Mesothelial cell of epicardium (in vitro differentiated cells): ENCODE data around the gene FBXO11. TPM values are rescaled to one million over a fixed set of nuclear protein-coding genes. Genes with fewer than 3 reads are reported as not detected.
A peak's percentile ranks its signal among the peaks of the same experiment; 100 is the strongest.

Experiments used
- DNase-seq, 2 experiments: peaks; one replicate each; pipeline ENCODE4 v3.0.0; 2021; ENCODE audit warnings: low spot score in 2 of 2; ENCODE audit not compliant: unreplicated experiment in 2 of 2
- H3K27ac Mint-ChIP-seq: 2 replicates; pipeline ENCODE4 v1.8.0; 2021; ENCODE audit warnings: mixed read lengths
- H3K27me3 Mint-ChIP-seq: 2 replicates; pipeline ENCODE4 v1.8.0; 2021; ENCODE audit warnings: low read depth, mixed read lengths
- H3K36me3 Mint-ChIP-seq: 2 replicates; pipeline ENCODE4 v1.8.0; 2021; ENCODE audit warnings: mixed read lengths
- H3K4me1 Mint-ChIP-seq: 2 replicates; pipeline ENCODE4 v1.8.0; 2021; ENCODE audit warnings: mixed read lengths
- H3K4me3 Mint-ChIP-seq: 2 replicates; pipeline ENCODE4 v1.8.0; 2021; ENCODE audit warnings: mild to moderate bottlenecking, moderate library complexity, mixed read lengths
- H3K9me3 Mint-ChIP-seq: 2 replicates; pipeline ENCODE4 v1.8.0; 2021; ENCODE audit warnings: mixed read lengths
- total RNA-seq: library from RNA; stranded (reverse); gene quantifications from 3 replicates; pipeline ENCODE4 v1.2.1, GENCODE V29; 2021
- TF ChIP-seq, protein P1 (sequence below): fragments of 200-600 bp; sonication (generic); IDR thresholded peaks from one replicate; pipeline ENCODE4 v1.5.0; 2021; ENCODE audit warnings: antibody characterized with exemption; ENCODE audit not compliant: unreplicated experiment

The FBXO11 gene
- total RNA-seq, 1 donor from 2014 or later = 102 TPM

- no peak overlapping the region for H3K27ac Mint-ChIP-seq
Measured at GRCh38 chr2:47798631-47799030, 107.7 kb downstream of the FBXO11 start.

DNA sequence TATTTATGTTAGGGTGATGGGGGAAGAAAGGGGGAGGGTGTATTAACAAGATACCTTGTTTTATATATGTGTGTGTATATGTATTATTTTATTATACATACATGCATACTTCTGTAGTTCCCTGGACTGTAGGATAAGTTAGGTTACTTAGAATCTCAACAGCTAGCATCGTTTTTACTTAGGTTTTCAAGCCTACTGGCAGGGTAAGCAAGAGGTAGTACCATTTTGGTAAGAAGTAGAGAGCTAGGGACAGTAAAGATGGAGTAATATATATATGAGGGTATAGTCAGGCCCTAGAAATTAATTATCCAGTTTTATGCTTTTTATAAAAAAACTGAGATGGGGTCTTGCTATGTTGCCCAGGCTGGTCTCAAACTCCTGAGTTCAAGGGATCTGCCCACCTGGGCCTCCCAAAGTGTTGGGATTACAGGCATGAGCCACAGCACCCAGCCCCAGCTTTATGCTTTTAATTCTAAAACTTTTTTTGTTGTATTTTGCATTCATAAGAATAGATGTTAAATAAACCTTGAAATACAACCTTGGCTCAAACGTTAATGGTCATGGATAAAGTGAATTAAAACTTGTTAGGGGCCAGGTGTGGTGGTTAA, 110.1 kb downstream of the FBXO11 start:
- H3K4me1 Mint-ChIP-seq = no peaks in the 10 kb centered on the region
- DNase-seq = no peak
- H3K4me3 Mint-ChIP-seq = no peak overlapping the region
- no peak overlapping the region for H3K27ac Mint-ChIP-seq
- TF ChIP-seq, protein P1, sequence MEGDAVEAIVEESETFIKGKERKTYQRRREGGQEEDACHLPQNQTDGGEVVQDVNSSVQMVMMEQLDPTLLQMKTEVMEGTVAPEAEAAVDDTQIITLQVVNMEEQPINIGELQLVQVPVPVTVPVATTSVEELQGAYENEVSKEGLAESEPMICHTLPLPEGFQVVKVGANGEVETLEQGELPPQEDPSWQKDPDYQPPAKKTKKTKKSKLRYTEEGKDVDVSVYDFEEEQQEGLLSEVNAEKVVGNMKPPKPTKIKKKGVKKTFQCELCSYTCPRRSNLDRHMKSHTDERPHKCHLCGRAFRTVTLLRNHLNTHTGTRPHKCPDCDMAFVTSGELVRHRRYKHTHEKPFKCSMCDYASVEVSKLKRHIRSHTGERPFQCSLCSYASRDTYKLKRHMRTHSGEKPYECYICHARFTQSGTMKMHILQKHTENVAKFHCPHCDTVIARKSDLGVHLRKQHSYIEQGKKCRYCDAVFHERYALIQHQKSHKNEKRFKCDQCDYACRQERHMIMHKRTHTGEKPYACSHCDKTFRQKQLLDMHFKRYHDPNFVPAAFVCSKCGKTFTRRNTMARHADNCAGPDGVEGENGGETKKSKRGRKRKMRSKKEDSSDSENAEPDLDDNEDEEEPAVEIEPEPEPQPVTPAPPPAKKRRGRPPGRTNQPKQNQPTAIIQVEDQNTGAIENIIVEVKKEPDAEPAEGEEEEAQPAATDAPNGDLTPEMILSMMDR = no peak
- peaks cover 53% of the 10 kb centered on the region for H3K36me3 Mint-ChIP-seq
- no peaks in the 10 kb centered on the region for H3K9me3 Mint-ChIP-seq
- no peaks in the 10 kb centered on the region for H3K27me3 Mint-ChIP-seq

More at GRCh38 chr2:47798631-47799030, 107.7 kb downstream of the FBXO11 start:
- no peak overlapping the region for H3K4me3 Mint-ChIP-seq
- H3K36me3 Mint-ChIP-seq = peaks cover 73% of the 10 kb centered on the region
- no peaks in the 10 kb centered on the region for H3K4me1 Mint-ChIP-seq
- no peak for DNase-seq
- no peaks in the 10 kb centered on the region for H3K27me3 Mint-ChIP-seq
- TF ChIP-seq, protein P1 = no peak
- peaks cover 8% of the 10 kb centered on the region for H3K9me3 Mint-ChIP-seq

GRCh38 chr2:47785986-47786385, 120.3 kb downstream of the FBXO11 start:
- peaks cover 12% of the 10 kb centered on the region for H3K4me1 Mint-ChIP-seq
- no peak for DNase-seq
- H3K4me3 Mint-ChIP-seq = peak overlapping the region; percentile 3
- H3K9me3 Mint-ChIP-seq = peaks cover 3% of the 10 kb centered on the region
- peaks cover 12% of the 10 kb centered on the region for H3K36me3 Mint-ChIP-seq
- no peaks in the 10 kb centered on the region for H3K27me3 Mint-ChIP-seq
- TF ChIP-seq, protein P1 = no peak
- H3K27ac Mint-ChIP-seq = peak overlapping the region; percentile 58

DNA sequence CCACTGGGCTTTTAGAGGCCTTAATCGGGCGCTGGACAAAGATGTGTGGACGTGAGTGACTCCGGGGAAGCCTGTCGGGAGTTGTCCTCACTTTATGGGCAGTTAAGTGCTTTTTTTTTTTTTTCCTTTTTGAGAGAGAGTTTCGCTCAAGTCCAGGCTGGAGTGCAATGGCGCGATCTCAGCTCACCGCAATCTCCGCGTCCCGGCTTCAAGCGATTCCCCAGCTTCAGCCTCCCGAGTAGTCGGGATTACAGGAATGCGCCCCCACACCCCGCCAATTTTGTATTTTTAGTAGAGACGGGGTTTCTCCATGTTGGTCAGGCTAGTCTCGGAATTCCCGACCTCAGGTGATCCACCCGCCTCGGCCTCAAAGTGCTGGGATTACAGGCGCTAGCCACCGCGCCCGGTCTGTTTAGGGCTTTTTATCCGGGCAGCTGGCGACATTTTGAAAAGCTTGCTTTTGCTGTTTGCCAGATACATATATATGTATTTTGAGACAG, 121.9 kb downstream of the FBXO11 start:
- Mint-ChIP-seq H3K4me3 (peak overlapping the region; percentile 85), H3K27me3 (no peaks in the 10 kb centered on the region), H3K36me3 (peaks cover 10% of the 10 kb centered on the region), H3K9me3 (peaks cover 3% of the 10 kb centered on the region), H3K27ac (peak overlapping the region; percentile 97), H3K4me1 (peaks cover 12% of the 10 kb centered on the region)
- peak in 1 of 2 experiments; percentile 45 for DNase-seq
- TF ChIP-seq, protein P1 = no peak

GRCh38 chr2:47783486-47784351, 122.6 kb downstream of the FBXO11 start:
- peaks cover 10% of the 10 kb centered on the region for H3K36me3 Mint-ChIP-seq
- TF ChIP-seq, protein P1 = no peak
- H3K4me3 Mint-ChIP-seq = peak overlapping the region; percentile 85
- peak overlapping the region; percentile 97 for H3K27ac Mint-ChIP-seq
- peaks cover 12% of the 10 kb centered on the region for H3K4me1 Mint-ChIP-seq
- H3K9me3 Mint-ChIP-seq = peaks cover 3% of the 10 kb centered on the region
- DNase-seq = peak; percentile 79 to 80
- H3K27me3 Mint-ChIP-seq = no peaks in the 10 kb centered on the region
